HPDE6-E6E7 (cell line): Measurements from ENCODE around the gene PIGN.
A peak's percentile ranks its signal among the peaks of the same experiment; 100 is the strongest.
"Not testable (repeated sequence)": the region's sequence is repeated elsewhere in the genome, so short reads cannot be mapped to it uniquely, and the experiment has no call there.

Experiments used
- DNase-seq: peaks from one replicate; pipeline ENCODE4 v3.0.0; 2011; ENCODE audit warnings: missing footprints; ENCODE audit errors: extremely low spot score

The PIGN gene

DNA sequence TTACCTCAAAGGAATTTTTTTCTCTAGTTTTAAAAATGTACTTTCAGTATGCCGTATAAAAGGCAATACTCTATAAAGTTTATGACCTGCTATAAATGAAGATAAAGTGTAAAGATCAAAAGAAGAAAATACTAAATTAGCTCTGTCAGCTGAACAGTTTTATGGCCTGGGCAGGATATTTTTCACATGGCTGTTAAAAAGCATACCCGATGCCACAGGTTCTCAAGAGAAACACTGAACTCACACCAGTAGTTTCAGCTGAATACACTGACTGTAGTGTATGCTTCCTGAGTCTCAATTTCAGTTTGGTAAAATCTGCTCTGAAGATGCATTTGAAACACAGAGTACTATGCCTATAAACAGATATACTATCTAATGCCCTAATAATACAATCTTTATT lies 126.0 kb downstream of the PIGN start:
- no peak for DNase-seq

DNA sequence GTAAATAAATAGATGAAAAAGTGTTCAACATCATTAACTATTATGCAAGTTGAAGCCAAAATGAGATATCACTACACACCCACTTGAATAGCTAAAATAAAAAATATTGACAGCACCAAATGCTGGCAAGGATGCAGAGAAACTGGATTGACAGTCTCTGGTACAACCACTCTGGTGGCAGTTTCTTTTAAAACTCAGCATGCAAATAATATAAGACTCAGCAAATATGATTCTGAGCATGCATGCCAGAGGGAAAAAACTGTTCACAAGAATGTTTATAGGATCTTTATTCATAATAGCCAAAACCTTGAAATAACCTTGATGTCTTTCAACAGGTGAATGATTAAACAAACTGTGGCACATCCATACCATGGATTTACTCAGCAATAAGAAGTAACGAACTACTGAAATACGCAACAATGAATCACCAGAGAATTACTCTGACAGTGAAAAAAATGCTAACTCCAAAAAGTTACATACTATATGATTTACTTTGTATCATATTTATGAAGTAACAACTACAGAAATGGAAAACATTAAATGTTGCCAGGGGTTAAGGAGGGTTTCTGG lies 131.8 kb downstream of the PIGN start:
- no peak for DNase-seq

DNA sequence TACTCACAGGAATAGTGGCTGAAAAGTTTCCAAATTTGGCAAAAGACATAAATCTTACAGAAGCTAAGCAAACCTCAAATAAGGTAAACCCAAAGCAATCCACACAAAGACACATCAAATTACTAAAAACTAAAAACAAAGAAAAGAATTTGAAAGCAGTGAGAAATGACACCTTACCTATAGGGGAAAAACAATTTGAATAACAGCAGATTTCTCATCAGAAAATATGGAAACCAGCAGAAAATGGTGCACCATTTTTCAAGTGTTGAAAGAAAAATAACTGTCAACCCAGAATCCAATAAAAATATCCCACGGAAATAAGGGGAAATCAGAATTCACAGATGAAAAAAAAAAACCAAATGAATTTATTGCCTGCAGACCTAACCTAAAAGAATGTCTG lies 138.6 kb downstream of the PIGN start:
- no peak for DNase-seq

DNA sequence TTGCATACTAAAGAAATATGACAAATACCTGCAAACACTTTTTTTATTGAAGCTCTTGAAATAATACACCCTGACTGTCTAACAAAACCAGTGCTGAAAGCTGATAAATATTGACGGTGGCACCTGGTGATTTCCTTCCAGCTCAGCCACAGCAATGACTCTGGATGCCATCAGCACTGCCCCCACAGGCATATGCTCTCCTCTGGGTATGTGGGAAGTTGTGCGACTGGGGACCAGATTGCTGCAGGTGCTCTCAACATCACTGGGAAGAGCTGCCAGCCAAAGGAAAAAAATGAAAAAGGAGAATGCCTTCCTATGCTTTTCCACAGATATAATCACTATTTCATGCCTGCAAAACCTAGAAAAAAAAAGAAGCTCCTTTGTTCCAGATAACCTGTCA lies 141.5 kb downstream of the PIGN start:
- no peak for DNase-seq

DNA sequence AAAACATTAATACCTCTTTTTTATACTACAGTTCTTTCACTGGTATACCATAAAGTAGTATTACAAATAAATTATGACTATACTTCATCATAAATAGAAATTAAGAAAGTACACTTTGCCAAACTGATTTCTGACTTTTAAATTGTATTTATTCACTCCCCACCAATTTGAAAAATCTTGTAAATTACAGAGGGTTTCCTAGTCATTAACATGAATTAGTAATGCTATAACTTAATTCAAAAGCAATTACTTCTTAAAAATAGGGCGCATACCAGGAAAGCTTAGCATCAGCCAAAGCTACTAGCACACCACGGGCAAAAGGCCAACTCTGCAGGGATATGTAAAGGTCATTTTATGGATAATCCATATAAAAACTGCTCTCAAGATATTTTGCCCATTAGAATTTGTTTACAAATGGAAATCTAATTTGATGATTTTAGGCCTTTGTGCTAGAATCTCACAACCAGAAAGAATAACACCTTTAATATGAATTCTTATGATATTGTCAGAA lies 142.3 kb downstream of the PIGN start:
- DNase-seq: no peak

DNA sequence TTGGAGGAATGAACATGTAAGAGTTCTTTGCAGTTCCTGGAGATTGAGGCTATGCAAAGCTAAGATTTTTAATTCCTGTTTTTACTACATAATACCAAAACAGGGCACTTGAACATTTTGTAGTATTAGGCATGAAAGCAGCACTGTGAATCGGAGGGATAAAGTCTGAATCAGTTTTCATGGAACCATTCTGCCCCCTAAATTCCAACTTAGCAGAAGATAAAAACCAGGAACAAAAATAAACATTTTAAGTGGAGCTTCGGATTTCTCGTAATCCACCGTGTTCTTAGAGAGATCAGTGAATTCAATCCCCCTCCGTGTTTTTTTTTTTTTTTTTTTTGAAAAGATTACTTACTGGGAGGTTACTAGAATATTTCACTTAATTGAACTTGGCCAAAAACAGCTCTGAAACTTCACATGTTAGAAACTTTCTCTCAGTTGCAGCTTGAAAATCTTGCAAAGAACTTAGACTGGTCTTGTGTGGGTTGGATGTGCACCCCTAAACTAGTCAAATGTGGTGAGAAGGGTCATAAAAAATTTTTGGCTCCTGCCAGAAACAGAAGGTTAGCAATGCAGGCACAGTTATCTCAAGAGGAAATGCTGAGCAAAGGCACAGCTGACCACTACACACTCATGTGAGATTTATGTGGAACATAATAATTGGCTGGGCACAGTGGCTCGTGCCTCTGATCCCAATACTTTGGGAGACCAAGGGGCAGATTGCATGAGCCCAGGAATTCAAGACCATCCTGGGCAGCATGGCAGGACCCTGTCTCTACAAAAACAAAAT lies 148.7 kb downstream of the PIGN start:
- no peak for DNase-seq

DNA sequence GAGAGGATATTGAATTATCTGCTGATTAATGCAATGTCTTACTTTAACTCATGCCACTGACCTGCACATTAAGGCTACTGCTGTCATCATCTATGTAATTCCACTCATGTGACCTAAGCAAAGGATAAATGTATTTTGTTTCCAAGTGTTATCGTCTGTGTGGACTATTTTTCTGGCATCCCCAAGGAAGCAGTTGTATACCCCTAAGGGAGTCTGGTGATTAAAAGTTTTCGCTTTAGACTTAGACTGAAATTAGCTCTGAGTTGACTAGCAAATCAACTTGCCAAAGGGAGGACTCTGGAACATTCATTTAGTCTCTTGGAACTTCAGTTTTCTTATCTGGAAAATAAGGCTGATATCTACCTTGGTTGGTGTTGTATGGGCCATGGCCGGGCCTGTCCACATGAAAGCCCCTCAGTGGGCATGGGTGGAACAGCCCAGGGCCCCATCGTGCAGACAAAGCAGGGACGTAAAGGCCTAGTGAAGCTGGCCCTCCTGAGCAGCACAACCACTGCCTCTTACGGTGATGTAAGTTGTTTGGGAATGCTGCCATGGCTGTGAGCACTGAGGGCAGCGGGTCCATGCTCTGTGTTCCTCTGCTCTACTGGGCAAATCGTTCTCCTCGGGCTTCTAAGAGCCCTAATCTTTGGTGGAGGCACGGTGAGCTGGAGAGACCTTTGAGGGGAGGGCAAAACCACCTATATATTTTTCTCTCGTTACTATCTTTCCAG lies 149.7 kb downstream of the PIGN start:
- DNase-seq: no peak

DNA sequence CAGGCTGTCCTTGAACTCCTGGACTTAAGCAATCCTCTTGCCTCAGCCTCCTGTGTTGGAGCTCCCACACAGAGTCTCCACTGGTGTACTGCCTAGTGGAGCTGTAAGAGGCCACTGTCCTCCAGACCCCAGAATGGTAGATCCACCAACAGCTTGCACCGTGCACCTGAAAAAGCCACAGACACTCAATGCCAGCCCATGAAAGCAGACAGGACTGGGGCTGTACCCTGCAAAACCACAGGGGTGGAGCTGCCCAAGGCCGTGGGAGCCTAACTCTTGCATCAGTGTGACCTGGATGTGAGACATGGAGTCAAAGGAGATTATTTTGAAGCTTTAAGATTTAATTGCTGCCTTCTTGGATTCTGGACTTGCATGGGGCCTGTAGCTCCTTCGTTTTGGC lies 152.6 kb downstream of the PIGN start:
- not testable (repeated sequence) for DNase-seq

DNA sequence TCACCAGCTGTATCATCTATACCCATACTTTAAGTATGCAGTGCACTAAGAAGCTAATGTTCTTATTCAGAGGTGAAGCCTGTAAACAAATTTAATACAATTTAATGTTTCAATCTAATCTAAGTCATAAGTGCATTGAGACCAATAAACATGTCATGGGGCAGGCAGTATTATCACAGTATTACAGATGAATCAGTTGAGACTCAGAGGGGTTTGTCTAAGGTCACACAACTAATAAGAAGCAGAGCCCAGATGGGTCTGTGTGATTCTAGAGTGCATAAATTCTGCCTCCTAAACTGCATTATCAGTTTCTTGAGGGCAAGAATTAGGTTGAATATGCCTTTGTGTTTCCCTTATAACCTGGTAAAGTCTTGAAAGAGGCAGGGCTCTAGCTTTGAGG lies 153.1 kb downstream of the PIGN start:
- DNase-seq: no peak

DNA sequence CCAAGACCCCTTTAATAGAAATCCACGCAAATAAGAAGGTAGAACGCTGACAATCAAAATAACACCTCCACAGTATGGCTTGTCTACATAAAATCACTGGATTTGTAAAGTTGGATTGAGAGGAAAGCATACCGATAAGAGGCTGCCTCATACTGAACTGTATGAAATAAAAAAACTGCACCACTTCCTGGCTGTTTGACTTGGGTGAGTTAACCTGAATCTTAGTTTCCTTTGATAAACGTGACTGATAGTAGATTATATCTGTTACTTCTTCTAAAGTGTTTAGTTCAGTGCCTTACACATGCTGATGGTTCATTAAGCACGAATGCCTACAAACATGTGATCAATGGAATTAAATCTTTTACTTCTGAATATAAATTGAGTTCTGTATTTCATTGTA lies 153.6 kb downstream of the PIGN start:
- DNase-seq: no peak

DNA sequence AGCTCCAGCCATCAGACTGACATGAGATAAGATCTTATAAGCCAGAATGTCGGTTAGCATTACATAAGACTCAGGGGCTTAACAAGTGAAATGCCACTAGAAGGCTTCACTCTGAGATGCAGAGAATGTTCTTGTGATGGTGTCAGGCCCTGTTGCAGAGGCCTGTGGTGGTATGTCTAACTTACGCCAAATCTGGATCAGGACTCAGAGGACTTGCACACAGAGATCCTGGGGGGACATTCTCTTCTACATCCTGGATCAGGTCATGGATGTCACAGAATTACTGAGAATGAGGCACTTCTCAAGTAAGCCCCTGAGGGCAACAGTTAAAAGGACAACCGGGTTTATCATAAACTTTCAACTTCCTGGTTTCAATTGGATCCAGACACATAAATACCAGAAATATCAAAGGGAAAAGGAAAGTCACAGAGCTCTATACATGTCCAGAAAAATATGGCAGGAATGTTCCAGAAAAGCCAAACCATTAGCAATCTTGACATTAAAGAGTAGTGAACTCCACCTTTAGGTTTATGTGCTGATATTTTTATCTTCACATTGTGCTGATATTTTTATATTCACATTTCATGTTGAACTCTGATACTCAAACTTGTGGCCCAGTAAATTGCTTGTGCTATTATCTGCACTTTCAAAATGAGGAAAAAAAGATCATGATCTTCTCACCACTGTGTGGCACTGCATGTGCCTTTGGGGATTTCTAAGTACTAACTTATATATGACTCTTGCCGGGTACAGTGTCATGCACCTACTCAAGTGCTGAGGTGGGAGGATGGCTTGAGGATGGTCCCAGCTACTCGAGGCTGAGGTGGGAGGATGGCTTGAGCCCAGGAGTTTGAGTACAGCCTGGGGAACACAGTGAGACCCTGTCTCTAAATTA lies 156.5 kb downstream of the PIGN start:
- DNase-seq: no peak

DNA sequence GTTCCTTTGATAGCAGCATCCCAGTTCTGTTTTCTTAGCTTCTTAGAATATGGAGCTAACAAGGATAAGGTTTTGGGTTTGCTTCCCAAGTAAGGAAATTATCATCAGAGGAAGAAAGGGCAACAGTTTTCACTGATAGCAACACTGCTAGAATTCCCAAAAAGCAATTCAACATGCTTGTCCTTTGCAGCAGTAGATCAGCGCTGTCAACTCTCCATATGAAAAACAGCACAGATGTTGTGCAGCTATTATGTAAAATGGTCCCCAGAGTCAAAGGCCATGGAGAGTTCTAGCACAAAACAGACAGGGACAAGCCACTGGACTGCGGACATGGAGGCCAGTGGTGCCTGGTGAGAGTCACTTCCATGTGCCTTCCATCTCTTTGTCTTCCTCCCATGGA lies 158.1 kb downstream of the PIGN start:
- no peak for DNase-seq

DNA sequence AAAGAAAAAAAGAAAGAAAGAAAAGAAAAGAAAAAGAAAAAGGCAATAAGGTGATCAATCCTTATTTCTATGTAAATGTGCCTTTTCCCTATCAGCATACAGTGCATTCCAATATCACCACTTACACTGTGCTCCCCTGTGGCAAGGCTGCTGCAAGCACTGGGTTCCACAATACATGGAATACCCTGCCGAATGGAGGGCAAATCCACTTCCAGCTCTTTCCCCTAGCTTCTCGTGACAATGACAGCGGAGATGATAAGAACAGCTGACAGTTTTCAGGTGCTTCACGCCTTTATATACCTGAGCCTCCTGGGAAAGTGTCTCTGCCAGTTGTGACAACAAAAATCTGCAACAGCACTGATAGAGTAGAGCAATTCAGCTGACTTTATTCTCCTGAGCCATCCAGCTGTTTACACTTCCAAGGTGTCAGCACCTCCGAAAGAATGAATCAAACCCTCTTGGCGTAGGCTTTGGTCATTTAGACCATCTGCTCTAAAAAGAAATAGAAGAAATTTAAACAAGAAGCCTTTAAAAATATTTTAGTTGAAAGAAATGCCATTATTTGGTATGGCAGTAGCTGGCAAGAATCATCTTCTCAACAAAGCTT lies 158.8 kb downstream of the PIGN start:
- DNase-seq: no peak

DNA sequence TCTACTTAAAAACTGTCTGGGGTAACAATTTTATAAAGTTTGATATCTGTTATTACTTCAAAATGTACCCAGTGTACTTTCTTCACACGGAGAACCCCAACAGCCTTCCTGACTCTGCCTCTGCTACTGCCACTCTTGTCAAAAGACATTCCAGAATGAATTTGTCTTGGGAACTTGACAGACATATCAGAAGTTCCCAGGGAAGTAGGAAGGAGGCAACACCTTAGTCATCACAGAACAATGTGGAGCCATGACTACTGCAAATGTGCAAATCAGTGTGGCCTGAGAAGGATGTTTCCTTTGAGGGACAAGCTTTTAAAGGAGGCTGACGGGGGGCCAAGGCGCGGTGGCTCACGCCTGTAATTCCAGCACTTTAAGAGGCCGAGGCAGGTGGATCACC lies 160.3 kb downstream of the PIGN start:
- peak; percentile 71 for DNase-seq

DNA sequence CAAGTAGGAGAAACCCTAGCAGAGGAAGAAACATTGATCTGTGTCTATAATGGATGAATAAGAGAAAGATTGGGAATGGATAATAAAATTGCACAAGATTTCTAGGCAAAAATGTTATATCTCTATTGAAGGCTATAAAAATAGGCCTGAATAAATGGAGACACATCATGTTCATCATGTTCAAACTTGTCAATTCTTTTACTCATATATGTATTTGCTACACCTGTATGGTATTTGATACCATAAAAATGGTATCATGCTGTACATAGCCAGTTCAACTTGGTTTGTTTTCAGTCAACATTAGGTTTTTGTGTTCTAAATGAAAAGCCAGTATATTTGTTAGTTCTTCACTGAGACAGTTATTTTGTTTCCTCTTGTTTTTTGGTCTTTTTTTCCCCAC lies 161.9 kb downstream of the PIGN start:
- no peak for DNase-seq

DNA sequence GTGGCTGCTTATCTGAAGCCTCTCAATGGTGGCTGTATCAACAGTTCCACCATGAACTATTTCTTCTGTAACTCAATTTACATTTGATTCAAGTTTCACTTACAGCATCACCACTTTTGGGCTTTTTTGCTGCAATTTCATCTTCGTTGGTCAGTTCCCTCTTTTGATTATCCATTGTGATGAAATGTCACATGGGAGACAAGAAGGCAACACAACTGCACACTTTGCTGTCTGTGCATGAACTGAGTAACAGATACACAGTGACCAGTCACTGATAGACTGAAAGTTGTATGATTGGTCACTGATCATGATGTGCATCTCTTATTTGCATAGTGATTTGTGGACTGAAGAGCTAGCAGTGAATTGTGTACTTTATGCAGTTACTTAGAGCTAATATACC lies 163.3 kb downstream of the PIGN start:
- DNase-seq: no peak

DNA sequence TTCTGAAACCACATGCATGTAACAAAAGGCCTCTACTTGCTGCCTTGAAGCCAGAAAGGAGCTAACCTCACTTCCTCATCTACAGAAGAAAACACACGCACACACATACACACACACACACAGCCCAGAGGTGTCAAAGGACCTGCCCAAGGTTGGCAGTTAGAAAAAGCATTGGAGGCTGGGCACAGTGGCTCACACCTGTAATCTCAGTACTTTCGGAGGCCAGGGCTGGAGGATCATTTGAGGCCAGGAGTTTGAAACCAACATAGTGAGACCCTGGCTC lies 168.2 kb downstream of the PIGN start:
- DNase-seq: no peak

DNA sequence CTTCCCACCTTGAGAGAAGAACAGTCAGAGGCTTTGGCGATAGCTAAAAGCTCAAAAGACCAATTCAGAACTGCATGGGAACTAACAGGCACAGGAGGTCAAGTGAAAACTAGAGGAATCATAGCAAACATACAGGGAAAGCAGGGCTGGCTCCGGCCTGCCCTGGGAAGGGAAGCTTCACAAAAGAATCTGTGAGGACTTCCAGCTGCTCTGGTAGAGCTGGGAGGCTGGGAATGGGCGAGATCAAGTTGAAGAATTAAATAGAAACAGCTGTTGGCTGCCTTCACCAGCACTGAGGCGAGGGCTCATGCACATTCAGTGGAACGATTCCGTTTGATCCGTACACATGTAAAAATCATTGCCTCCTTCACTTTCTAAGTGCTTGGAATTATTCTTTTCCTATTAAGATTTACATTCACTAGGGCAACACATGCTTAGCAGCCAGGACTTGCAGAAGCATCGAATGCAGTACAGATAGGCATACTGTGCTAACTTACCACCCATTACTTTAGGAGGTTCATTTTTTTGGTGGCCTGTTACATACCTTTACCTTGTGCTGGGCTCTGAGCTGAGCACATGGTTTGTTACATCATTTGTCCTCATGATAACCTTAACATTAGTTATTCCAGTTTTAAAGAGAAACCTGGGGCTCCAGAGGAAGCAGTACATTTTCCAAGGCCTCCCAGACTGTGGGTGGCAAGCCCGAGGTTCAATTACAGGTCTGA lies 168.7 kb downstream of the PIGN start:
- DNase-seq: no peak

DNA sequence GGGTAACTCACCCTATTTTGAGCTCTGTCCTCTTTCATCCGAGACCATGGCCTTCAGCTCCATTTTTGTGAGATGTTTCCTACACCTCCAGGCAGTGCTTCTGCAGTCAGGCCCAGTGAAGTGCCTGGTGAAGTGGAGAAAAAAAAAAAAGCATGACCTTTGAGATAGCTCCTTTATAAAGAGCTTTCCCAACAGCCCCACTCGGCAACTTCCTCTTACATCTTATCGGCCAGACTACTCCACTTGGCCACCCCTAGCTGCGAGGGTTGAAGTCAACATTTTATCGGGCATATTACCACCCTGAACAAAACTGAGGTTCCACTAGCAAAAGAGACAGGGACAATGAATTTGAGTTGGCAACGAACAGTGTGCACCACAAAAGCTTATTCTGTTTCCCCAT lies 169.2 kb downstream of the PIGN start:
- no peak for DNase-seq

DNA sequence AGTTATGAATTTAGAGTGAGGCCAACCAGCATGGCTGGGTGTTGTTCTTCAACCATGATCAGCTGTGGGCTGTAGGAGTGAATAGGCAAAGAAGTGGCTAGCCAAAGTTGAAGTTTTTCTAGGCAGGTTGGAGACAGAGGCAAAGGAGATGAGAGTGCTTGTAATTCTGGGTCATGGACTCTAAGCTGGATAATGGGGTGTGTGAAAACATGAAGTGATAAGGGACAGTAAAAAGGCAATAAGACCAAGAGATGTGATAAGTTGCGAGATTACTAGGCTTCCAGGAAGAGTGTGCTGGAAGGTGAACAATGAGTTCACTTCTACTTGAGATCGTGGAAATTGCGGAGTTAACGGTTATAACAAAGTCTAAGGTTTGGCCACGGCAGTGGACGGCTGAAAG lies 175.4 kb downstream of the PIGN start:
- DNase-seq: no peak

DNA sequence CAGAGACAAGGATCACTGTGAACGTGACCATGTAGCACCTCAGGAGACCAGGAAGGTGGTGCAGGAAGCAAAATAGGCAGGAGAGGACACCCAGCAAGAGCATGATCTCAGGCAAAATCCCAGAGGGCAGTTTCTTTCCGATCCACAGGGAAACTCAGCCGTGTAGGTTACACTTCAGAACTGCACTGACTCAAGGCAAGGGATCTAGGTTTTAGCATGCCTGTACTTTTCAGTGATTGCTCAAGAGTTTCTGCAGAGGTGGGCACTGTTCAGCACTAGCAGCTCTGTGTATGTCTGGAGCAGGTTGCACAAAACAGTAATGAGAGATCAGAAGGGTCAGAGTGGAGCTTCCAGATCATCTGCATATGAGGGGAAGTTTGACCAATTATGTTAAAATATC lies 177.3 kb downstream of the PIGN start:
- DNase-seq: no peak
